NCI-H2227 (cell line): ENCODE measurements around the gene CYFIP1.

Source experiments
- DNase-seq: peaks from one replicate; lab custom pipeline; 2025; ENCODE audit not compliant: unreplicated experiment; lab: John Stamatoyannopoulos, UW

CYFIP1 gene

DNA sequence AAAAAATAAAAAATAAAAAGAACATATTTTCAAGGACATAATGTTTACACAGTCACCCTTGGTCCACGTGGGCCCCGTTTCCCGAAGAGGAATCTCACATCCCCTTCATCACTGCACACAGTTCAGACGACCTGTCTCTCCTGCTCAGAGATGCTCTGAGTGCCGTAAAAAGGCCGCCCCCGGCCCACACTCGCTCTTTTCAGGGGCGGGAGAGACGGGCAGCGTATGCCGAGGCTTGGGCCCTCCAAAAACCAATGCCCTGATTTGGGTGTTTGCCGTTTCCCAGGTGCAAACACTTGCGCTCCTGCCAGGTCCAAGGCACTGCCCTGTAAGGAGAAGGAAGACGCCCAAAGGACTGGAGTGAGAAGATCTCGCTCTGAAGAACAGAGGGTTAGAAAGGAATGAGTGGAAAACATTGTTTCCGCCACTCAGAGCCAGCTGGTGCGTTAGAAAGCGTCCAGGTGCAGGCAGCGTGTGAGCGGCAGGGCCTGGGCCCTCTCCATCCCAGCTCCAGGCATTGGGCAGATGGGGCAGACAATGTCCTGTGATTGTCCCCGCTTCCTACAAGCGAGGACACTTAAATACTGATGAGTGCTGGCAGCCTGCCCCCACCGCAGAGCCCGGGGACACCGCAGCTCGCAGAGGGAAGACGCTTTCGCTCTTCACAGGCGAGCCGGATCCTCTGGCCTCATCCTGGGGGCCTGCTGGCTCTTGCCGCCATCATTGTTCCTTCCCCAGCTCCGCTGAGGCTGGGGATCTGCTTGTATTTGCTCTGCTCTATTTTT, 88.5 kb downstream of the CYFIP1 start:
- no peak for DNase-seq

DNA sequence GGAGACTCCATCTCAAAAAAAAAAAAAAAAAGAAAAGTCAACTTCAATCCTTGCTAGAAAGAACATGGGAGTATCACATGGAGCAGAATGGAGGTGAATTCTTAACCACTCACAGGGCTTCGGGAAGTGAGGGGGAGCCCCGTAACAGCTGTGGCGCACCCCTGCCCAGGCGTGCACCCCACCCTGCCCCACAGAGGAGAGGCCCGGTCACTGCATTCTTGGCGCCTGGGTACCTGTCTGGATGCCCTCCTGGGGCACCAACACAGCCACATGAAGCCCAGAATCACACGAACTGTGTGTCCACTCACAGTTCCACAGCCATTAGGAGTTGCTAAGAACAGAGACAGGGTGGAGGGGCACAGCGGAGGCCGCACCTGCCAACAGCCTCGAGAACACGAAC, 89.9 kb downstream of the CYFIP1 start:
- DNase-seq: no peak

DNA sequence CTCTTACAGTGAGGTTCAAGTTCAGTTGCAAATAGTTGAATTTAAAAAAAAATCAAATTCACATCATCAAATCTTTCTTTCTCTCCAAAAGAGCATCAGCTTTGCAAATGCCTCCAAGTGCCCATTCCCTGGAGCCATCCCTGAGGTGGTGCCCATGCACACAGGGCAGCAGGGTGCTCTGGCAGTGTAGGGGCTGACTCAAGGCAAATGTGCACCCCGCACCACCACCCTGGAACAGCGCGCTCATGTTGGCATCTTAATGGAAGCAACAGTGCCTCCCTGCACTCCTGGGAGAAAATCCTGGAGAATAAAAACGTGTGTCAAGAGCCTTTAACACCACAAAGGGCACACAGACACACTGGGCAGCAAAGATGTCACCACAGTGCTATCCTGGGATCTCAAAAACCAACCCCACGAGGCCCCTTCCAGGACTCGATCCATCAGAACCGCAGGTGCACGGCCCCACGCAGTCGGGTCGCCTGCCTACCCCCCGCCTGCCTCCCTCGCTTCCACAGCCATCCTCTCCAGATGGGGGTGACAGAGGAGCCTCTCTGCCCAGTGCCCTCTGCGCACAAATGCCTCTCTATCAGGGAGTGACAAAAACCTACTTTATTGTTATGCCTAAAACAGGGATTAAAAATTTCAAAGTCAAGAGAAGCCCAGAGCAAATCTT, 90.9 kb downstream of the CYFIP1 start:
- no peak for DNase-seq

DNA sequence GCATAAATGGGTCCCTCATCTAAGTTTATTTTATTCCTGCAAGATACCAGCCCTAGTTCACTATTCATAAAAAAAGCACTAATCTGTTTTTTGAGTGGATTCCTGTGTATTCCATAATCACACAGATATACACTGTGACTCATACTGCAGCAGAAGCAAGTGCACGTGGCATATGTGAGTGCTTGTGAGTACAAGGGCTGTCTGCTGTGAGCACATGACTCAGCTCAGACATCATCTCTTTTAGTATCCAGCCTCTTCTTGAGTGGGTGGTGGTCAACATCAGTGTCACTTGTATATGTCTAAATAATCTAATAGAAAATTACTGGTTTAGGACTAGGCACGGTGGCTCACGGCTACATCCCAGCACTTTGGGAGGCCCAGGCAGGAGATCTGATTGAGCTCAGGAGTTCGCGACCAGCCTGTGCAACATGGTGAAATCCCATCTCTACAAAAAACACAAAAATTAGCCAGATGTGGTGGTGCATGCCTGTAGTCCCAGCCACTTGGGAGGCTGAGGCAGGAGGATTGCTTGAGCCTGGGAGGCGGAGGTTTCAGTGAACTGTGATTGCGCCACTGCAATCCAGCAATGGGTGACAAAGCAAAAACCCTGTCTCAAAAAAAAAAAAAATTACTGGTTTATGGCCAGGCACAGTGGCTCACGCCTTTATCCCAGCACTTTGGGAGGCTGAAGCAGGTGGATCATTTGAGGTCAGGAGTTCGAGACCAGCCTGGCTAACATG, 91.9 kb downstream of the CYFIP1 start:
- DNase-seq: peak; percentile 1

DNA sequence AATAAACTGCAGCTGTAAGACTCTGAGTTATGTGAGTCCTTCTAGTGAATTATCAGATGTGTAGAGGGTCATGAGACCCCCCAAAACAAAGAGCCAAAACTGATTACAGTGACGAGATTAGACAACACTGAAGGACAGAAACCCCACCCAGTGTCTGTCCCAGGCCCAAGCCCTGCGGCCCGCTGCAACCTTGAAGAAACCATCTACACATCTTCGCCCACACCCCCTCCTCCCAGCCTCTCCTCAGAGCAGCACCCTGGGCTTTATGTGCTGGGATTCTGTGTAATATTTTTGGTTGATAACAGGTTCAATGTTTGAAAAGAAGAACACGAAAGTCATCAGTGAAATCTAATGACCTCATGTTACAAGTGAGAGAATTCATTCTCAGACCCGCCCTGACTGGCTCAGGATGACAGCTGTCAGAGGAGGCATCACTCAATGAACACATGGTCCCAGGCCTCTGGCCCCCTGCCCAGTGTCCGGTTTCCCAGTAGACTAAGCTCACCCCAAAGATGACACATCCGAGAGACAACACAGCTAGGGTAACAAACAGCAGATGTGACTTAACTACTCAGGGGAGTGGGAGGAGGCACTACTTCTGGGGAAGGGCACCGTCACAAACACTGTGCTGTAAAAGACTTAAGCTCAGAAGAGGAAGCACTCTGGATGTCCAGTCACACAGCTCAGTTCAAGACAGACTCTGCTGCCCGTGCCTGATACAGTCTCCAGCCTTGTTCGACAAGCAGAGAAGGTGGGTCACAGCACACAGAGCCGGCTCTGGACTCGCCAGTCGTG, 92.8 kb downstream of the CYFIP1 start:
- no peak for DNase-seq

DNA sequence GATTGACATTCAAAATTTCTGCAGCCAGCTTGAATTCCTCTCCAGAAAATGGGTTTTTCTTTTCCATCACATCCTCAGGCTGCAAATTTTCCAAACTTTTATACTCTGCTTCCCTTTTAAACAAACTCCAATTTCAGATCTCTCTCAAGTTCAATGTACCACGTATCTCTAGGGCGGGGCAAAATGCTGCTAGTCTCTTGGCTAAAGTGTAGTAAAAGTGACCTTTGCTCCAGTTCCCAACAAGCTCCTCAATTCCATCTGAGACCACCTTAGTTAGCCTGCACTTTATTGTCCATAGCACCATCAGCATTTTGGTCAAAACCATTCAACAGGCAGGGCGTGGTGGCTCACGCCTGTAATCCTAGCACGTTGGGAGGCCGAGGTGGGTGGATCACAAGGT, 95.0 kb downstream of the CYFIP1 start:
- DNase-seq: no peak

DNA sequence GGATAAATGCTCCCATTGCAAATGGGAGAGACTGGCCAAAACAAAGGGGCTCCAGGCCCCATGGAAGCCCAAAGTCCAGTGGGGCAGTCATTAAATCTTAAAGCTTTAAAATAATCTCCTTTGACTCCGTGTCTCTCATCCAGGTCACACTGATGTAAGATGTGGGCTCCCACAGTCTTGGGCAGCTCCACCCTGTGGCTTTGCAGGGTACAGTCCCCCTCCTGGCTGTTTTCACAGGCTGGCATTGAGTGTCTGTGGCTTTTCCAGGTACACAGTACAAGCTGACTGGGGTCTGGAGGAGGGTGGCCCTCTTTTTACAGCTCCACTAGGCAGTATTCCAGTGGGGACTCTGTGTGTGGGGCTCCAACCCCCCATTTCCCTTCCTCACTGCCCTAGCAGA, 95.8 kb downstream of the CYFIP1 start:
- no peak for DNase-seq

DNA sequence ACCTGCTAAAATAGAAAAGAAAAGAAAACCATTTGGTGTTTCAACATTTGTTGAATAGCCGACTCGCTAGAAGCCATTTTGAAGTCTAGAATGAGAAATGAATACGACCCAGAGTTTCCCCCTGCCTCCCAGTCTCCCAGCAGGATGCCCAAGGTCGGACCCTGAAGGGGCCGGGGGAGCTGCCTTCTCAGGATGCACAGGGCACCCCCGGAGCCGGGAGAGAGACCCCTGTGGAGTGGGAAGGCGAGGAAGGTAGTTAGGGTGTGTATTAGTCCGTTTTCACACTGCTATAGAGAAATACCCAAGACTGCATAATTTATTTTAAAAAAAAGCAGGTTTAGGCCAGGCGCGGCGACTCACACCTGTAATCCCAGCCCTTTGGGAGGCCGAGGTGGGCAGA, 97.0 kb downstream of the CYFIP1 start:
- DNase-seq: no peak

DNA sequence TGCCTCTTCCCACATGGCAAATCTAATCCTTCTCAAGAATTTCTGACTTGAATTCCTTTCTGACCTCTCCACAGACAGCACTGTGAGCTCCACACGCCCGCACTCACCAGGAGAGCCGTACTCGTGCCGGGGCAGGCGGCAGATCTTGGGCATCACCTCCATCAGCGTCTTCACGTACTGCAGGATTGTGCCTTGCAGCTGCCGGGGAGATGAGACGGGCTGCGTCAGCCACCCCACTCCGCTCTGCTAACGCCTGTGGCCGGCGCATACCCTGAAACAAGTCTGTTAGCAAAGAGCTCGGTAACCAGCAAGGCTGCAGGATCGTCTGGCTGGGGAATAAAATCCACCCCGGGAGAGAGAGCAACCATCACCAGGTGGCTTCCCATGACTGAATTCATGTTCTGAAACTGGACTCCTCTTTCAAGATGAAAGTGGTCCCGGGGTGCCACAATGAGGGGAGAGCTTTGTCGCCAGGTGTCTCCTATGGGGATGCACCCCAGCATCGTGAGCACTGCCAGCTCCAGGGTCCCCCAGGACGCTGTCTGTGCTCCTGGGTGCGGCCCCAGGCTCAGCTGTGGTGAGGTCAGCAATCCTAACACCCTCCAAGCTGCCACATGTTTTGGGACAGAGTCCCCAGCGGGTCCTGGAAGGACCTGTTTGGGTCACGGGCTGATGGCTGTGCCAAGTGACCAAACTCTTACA, 98.3 kb downstream of the CYFIP1 start:
- no peak for DNase-seq

DNA sequence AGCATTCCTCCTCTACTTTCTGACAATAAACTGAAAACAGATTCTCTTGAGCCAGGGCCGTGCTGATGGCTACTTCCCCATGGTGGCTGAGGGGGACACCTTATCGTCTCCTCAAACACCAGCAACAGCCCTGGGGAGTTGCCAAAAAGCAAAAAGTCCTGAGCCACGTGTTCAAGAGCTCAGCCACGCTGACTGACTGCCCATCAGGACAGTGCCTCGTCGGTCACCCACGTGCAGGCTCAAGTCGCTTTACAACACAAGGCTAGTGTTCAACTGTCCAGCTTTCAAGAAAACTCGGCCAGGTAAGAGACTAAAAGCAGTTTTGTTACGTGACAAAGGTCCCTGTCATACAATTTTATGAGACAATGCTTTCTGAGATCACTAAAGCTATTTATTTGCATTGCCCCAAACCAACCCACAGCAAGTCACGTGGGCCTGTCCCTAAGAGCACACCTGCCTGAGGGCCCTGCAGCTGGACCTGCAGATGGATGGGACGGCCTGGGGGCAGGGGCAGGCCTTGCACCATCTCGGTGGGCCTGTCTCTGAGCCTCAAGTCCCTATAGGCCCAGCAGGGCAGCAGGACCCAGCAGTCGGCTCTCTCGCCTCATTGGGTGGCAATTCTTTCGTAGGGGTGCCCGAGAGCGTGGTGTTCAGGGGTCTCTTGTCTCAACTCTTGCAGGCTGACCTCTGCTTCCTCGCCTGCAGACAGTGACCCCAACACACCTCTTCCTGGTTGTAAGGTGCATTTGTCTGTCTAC, 99.0 kb downstream of the CYFIP1 start:
- DNase-seq: no peak

DNA sequence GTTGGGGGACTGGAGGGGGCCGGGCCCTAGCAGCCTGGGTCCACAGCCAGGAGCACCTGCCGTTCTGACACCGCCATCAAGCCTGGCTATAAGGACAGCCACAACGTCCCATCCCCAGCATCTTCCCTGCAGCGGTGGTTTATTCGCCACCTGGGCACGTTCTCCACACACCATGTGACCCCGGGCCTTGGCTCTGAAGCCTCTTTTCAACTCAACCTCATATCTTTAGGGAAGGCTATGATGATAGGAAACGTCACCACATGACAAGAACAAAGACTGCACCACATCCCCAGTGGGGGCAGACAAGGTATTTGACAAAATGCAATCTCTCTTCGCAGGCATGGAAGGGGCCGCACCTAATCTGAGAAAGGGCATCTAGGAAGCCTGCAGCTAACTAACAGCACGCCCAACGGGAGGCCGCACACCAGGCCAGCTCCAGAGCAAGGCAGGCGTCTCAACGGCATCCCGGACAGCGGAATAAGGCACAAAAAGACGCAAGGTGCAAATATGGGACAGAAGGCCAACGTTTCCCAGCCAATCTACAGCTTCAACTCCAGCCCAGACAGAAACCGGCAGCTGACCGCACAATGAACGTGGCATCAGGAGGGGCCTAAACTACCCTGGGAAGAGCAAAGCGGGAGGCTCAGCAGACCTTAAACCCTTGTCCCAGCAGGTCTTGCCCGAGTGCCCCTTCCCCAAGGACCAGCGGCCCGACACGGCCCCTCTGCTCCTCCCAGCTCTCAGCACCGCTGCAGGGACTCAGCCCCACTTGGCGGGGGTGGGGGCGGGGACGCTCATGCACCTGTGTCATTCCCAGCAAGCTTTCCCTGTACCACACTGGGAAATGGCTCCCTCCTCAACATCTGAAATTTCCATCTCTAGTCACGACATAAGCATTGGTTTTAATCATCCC, 99.8 kb downstream of the CYFIP1 start:
- DNase-seq: no peak

DNA sequence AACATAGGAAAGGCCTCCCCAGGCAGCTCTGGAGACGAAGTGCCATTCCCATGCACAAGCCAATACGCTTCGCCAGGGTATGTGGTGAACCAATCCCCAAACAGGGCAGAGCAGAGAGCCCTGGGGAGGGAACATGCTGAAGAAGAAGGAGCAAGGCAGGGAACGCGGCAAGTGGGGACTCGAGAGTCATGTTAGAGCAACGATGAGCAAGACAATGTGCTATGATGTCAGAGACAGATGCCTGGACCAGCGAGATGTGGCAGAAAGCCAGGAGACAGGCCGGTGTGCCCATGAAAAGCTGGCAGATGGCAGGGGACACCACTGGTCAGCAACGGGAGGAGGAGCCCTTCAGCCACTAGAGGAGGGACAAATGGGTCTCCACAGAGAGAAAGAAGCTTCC, 102.1 kb downstream of the CYFIP1 start:
- DNase-seq: no peak

DNA sequence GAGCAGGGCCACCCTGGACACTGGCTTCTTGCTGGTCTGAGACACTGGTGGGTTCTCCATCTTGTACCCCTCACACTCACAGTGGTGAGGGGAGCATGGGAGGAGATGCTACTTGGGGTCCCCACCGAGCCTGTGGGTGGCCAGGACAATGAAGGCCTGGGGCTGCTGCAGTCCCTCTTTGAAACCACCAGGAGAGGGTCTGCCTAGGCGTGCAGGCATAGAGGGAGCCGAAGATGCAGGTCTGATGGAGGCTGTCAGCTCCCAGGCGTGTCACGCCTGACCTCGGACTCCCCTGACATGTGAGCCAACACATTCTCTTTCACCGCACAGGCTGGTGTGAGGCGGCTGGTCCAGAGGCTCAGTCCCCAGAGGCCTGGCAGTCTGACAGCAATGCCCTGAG, 102.6 kb downstream of the CYFIP1 start:
- DNase-seq: no peak

DNA sequence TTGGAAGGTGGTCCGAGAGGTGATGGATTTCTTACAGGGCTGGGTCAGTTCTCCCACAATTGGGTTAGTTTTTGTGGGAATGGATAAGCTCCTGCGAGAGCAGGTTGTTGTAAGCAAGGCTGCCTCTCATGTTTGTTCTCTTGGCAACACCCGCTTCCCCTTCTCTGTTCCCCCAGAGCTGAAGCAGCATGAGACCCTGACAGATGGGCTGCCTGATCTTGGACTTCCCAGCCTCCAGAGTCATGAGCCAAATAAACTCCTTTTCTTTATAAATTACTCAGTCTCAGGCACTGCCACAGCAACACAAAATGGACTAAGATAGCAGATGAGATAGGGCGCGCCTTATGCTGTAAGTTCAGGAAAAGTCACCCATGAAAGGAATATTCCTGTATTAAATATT, 103.1 kb downstream of the CYFIP1 start:
- no peak for DNase-seq

DNA sequence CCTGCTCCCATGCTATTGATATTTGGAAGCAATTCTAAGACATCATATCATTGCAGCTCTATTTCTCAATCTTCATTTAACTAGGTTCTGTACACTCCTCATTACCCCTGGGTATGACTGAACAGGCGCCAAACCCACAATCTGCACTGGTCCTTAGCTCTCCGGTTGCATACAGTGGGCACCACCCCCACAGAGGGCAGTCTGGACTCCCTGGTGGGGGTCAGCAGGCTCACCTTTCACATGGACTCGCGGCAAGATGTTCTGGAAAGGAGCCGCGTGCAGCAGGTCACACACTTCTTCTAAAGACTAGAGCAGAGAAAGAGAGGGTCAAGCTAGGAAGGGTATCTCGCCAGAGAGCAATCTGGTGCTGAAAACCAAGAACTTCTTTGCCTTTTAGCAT, 105.2 kb downstream of the CYFIP1 start:
- DNase-seq: no peak

DNA sequence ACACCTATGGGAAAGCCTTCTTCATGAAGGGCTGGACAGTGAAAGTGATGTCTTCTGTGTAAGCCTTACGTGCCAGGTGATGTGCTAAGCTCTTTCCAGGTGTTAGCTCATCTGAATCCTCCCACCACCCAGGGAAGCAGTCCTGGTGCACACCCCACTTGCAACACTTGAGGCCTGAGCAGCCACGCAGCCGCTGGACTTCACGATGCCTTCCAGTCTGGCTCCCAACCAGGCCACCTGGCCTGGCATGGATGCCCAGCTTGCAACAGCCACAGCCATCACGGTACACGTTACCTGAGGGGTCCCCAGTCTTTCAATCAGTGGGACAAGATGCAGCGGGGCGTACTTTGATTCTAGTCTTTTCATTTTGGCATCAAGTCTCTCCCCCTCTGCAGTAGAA, 105.9 kb downstream of the CYFIP1 start:
- no peak for DNase-seq

DNA sequence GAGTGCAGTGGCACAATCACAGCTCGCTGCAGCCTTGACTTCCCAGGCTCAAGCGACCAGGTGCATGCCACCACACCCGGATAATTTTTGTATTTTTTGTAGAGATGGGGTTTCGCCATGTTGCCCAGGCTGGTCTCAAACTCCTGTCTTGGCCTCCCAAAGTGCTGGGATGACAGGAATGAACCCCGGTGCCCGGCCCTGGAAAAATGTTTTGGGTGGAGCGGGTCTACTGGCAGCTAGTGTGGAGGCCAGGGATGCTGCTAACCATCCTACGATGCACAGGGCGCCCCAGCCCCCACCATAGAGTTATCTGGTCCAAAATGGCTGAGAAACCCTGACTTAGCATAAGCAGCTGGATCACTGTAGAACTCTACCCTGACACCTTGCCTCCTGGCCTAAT, 106.3 kb downstream of the CYFIP1 start:
- no peak for DNase-seq

DNA sequence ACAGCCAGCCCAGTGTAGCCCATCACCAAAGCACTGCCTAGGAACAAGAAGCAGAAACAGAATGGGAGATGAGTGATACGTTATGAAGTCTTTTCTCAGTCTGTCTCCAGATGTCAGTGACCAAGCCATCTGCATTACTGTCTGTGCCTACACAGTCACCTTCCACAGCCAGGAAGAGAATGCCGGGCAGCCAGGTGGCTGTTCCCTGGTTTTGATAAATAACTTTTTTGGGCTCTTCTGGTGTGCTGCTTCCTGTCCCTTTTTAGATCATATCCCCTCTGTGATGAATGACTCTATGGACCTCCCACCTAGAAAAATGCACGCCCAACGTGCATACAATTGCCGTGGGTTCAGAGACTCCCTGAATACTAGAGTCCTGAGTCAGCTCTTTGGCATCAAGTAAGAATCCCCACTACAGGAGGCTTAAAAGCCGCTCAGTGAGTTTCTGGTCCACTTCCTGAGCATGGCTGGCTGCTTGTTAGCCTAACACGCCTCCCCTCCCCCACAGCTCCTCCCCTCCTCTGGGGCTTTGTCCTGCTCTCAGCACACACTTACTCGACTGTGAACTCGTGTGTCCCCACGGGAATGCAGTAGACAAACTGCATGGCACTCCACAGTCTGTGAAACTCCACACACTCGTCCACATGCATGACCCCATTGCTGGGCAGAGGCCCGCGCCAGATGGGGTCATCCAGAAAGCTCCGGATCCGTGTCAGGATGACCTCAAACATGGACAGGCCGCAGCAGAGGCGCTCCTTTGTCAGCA, 107.0 kb downstream of the CYFIP1 start:
- DNase-seq: no peak
